AG04450 (cell line): ENCODE results near the gene ZBTB11. TPM values are rescaled to one million over a fixed set of nuclear protein-coding genes. Genes with fewer than 3 reads are reported as not detected.
"Not testable (repeated sequence)": the region's sequence is repeated elsewhere in the genome, so short reads cannot be mapped to it uniquely, and the experiment has no call there.

ENCODE experiments used
- CTCF ChIA-PET: fragments of 300-600, 350-600 bp; formaldehyde crosslinking; extraction: SDS; loops from one replicate; lab custom pipeline; 2022; ENCODE audit warnings: antibody characterized with exemption, inconsistent platforms; lab: Charles Lee
- POLR2A ChIA-PET: fragments of 350-600 bp; formaldehyde crosslinking; extraction: SDS; loops from one replicate; lab custom pipeline; 2021; ENCODE audit warnings: antibody characterized with exemption, inconsistent platforms; lab: Yijun Ruan, JAX
- DNase-seq: peaks from one replicate; pipeline ENCODE4 v3.0.0-alpha.2; 2011; ENCODE audit warnings: low read depth, low spot score
- H3K27ac ChIP-seq: one replicate; pipeline ENCODE4 v1.5.1; 2012; ENCODE audit warnings: low read depth, low read length, control low read depth
- H3K27me3 ChIP-seq: one replicate; pipeline ENCODE4 v1.6.0; 2012; ENCODE audit warnings: low read length; ENCODE audit not compliant: control insufficient read depth, insufficient read depth
- H3K4me3 ChIP-seq: 2 replicates; pipeline ENCODE4 v1.5.1; 2011; ENCODE audit warnings: mild to moderate bottlenecking, low read depth, low read length, control low read depth
- H3K9me3 ChIP-seq: 2 replicates; pipeline ENCODE4 v1.5.1; 2012; ENCODE audit warnings: low read length; ENCODE audit not compliant: control insufficient read depth, insufficient read depth
- CTCF ChIP-seq: IDR thresholded peaks from 2 replicates; pipeline ENCODE4 v1.5.1; 2011; ENCODE audit warnings: low read depth, low read length, control low read depth, inconsistent platforms
- polyA plus RNA-seq: library from polyadenylated mRNA; depleted of rRNA; stranded (reverse); fragments of >200 nt; gene quantifications from 2 replicates; pipeline ENCODE4 v1.2.3, GENCODE V29; 2011

The ZBTB11 gene
- polyA plus RNA-seq, 1 experiment = 13.8 TPM

- no peak for DNase-seq
- Histone ChIP-seq H3K4me3 (no peak overlapping the region), H3K9me3 (no peaks in the 10 kb centered on the region; the same call in 1 of the 2 replicates), H3K27me3 (no peaks in the 10 kb centered on the region), H3K27ac (no peak overlapping the region)
- ChIA-PET CTCF (no interaction called here), POLR2A (no interaction called here)
- no peak for TF ChIP-seq CTCF
Measured at GRCh38 chr3:101680466-101680865, 3.5 kb upstream of the ZBTB11 start.

GRCh38 chr3:101678837-101679236 lies 1.9 kb upstream of the ZBTB11 start:
- DNase-seq, H3K9me3 ChIP-seq, H3K4me3 ChIP-seq, H3K27ac ChIP-seq, H3K27me3 ChIP-seq: not testable (repeated sequence)
- ChIA-PET CTCF (interaction anchor here (2.2 kb wide), 1 partner anchor 28 kb away, joined by 14 read pairs; no protein-coding TSS in a partner anchor), POLR2A (interaction anchor here (0.7 to 3.5 kb wide), 3 partner anchors 8 to 105 kb away, joined by 3 to 24 read pairs (median 3); partner anchors contain the start of genes CEP97 and RPL24)

DNA sequence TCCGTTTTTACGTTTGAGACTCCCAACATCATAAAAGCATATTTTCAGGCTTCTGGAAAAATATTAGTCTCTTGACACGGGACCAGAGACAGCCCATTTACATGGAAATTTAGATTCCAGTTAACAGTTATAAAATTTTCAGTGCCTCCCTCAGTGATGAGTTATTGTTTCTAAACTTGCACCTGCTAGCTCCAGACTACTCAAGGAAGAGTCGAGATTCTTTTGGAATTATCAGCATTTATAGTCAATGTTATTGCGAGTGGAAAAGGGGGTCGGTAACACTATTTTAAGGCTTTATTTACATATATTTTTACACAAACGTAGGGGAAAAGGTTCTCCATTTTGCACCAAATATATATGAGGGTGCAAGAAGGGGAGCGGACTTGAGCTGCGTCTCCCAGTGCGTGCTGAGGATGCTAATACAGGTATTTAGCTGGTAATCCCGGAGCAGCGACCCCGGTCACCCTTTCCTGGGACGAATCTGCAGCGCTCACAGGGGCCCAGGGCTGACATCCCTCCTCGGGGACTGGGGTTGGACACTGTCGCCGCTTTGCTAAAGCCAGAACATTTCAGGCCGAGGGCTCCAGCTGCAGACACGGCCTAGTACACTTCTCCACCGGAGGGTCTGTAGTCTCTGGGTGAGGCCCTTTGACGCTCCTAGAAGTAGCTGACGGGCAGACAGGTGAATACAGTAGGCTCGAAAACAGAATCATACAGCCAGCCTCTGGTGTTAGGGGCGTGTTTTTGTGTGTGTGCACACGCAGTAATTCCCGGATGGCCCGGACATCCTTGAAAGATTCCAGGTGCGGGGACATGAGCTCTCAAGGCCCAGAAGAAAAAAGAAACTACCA lies 729 bp upstream of the ZBTB11 start:
- TF ChIP-seq CTCF = no peak
- POLR2A ChIA-PET = interaction anchor here (0.6 to 3.5 kb wide), 5 partner anchors 9 to 1185 kb away, joined by 3 to 24 read pairs (median 4); partner anchors contain the start of genes CEP97, NXPE3 and RPL24
- CTCF ChIA-PET = interaction anchor here (1.7 to 3.2 kb wide), 3 partner anchors 8 to 104 kb away, joined by 4 to 15 read pairs (median 14); partner anchors contain the start of genes PCNP and RPL24
- Histone ChIP-seq H3K9me3 (no peaks in the 10 kb centered on the region; the same call in 1 of the 2 replicates), H3K4me3 (peak overlapping the region; percentile 37), H3K27ac (peak overlapping the region; percentile 39), H3K27me3 (no peaks in the 10 kb centered on the region)
- no peak for DNase-seq

DNA sequence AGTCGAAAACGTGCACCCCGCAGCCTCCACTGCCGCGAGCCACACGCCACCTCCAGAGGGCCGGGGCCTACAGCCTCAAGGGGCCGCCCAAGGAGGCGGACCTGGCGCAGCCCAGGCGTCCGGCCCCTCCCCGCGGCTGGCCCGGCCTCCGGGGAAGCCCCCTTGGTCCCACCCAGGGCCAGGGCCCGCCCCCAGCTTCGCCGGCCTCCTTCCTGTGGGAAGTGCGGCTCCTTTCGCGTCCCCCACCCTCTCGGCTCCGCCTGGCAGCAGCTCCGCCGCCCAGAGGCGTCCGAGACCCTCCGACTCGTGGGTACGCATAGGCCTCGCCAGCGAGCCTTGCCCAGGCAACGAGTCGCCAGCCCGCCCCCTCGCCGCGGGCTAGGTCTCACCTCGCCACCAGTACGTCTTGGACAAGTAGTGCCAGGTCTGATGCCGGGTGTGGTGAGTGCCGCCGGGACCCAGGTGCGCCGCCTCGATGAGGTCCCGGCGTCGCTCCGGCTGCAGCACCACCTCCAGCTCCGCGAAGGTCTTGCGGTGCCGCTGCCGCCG lies 642 bp downstream of the ZBTB11 start:
- peak; percentile 90 for DNase-seq
- no peaks in the 10 kb centered on the region for H3K27me3 ChIP-seq
- POLR2A ChIA-PET = interaction anchor here (0.6 to 3.5 kb wide), 7 partner anchors 10 to 102 kb away, joined by 3 to 24 read pairs (median 4); partner anchors contain the start of genes CEP97, PCNP and RPL24
- CTCF ChIA-PET = interaction anchor here (1.7 to 3.2 kb wide), 2 partner anchors 9 to 103 kb away, joined by 4 to 15 read pairs; partner anchors contain the start of genes PCNP and RPL24
- H3K4me3 ChIP-seq = peak overlapping the region; percentile 96
- TF ChIP-seq CTCF = peak; percentile 10; the same call in 1 of the 2 replicates
- peak overlapping the region; percentile 91 for H3K27ac ChIP-seq
- H3K9me3 ChIP-seq = no peaks in the 10 kb centered on the region; the same call in 1 of the 2 replicates

- Histone ChIP-seq H3K27me3 (no peaks in the 10 kb centered on the region), H3K27ac (peak overlapping the region; percentile 75), H3K4me3 (peak overlapping the region; percentile 96), H3K9me3 (no peaks in the 10 kb centered on the region; the same call in 1 of the 2 replicates)
- DNase-seq = no peak
- CTCF ChIA-PET = interaction anchor here (3.2 kb wide), 1 partner anchor 10 kb away, joined by 15 read pairs; the partner anchor contains the start of gene RPL24
- POLR2A ChIA-PET = interaction anchor here (0.6 to 3.5 kb wide), 6 partner anchors 10 to 101 kb away, joined by 3 to 24 read pairs (median 4); partner anchors contain the start of genes CEP97, PCNP and RPL24
- TF ChIP-seq CTCF = no peak
Measured at GRCh38 chr3:101675709-101676215, 1.2 kb downstream of the ZBTB11 start.
